Stimulated activated naive CD8-positive, alpha-beta T cell treated with anti-CD3 and anti-CD28 coated beads, Interleukin-15, Interleukin-2, amounts not matched to agents 100 ng/mL and 50 ng/mL, for 24 hours (primary cell): ENCODE measurements around the gene PDLIM4.

Experiments
- H3K27ac Mint-ChIP-seq: one replicate; pipeline ENCODE4 v1.8.0; 2021; ENCODE audit warnings: mild to moderate bottlenecking, mixed read lengths
- H3K27me3 Mint-ChIP-seq: one replicate; pipeline ENCODE4 v1.8.0; 2021; ENCODE audit warnings: mixed read lengths
- H3K36me3 Mint-ChIP-seq: one replicate; pipeline ENCODE4 v1.8.0; 2021; ENCODE audit warnings: low read depth, mixed read lengths
- H3K4me1 Mint-ChIP-seq: one replicate; pipeline ENCODE4 v1.8.0; 2021; ENCODE audit warnings: low read depth, mixed read lengths
- H3K4me3 Mint-ChIP-seq: one replicate; pipeline ENCODE4 v1.8.0; 2021; ENCODE audit warnings: mild to moderate bottlenecking, mixed read lengths
- H3K9me3 Mint-ChIP-seq: one replicate; pipeline ENCODE4 v1.8.0; 2021; ENCODE audit warnings: mixed read lengths

PDLIM4 gene

GRCh38 chr5:132309679-132310078 is 52.2 kb downstream of the PDLIM4 start:
- Mint-ChIP-seq H3K27me3 (no peaks in the 10 kb centered on the region), H3K9me3 (peaks cover 7% of the 10 kb centered on the region), H3K4me3 (no peak overlapping the region), H3K27ac (no peak overlapping the region), H3K36me3 (peaks cover 7% of the 10 kb centered on the region), H3K4me1 (no peaks in the 10 kb centered on the region)

GRCh38 chr5:132310141-132310834 is 52.8 kb downstream of the PDLIM4 start:
- no peaks in the 10 kb centered on the region for H3K27me3 Mint-ChIP-seq
- H3K9me3 Mint-ChIP-seq, result peaks cover 2% of the 10 kb centered on the region
- H3K27ac Mint-ChIP-seq, result no peak overlapping the region
- no peaks in the 10 kb centered on the region for H3K4me1 Mint-ChIP-seq
- H3K36me3 Mint-ChIP-seq, result peaks cover 3% of the 10 kb centered on the region
- H3K4me3 Mint-ChIP-seq, result no peak overlapping the region

GRCh38 chr5:132313366-132313765 is 55.9 kb downstream of the PDLIM4 start:
- Mint-ChIP-seq H3K36me3 (no peaks in the 10 kb centered on the region), H3K27me3 (no peaks in the 10 kb centered on the region), H3K4me3 (no peak overlapping the region), H3K27ac (no peak overlapping the region), H3K9me3 (no peaks in the 10 kb centered on the region), H3K4me1 (no peaks in the 10 kb centered on the region)

GRCh38 chr5:132313961-132314432 is 56.5 kb downstream of the PDLIM4 start:
- Mint-ChIP-seq H3K9me3 (no peaks in the 10 kb centered on the region), H3K36me3 (no peaks in the 10 kb centered on the region), H3K4me3 (no peak overlapping the region), H3K27ac (no peak overlapping the region), H3K4me1 (no peaks in the 10 kb centered on the region), H3K27me3 (no peaks in the 10 kb centered on the region)

- Mint-ChIP-seq H3K27ac (no peak overlapping the region), H3K36me3 (no peaks in the 10 kb centered on the region), H3K27me3 (no peaks in the 10 kb centered on the region), H3K4me1 (no peaks in the 10 kb centered on the region), H3K9me3 (no peaks in the 10 kb centered on the region), H3K4me3 (no peak overlapping the region)
Observed at GRCh38 chr5:132315529-132316067, 58.1 kb downstream of the PDLIM4 start.

GRCh38 chr5:132319975-132320374 is 62.5 kb downstream of the PDLIM4 start:
- H3K36me3 Mint-ChIP-seq, result no peaks in the 10 kb centered on the region

GRCh38 chr5:132321109-132321721 is 63.7 kb downstream of the PDLIM4 start:
- H3K36me3 Mint-ChIP-seq, result no peaks in the 10 kb centered on the region
- no peak overlapping the region for H3K4me3 Mint-ChIP-seq
- H3K27me3 Mint-ChIP-seq, result no peaks in the 10 kb centered on the region
- H3K4me1 Mint-ChIP-seq, result no peaks in the 10 kb centered on the region
- no peak overlapping the region for H3K27ac Mint-ChIP-seq
- H3K9me3 Mint-ChIP-seq, result no peaks in the 10 kb centered on the region

More at GRCh38 chr5:132319975-132320374, 62.5 kb downstream of the PDLIM4 start:
- no peaks in the 10 kb centered on the region for H3K27me3 Mint-ChIP-seq
- no peak overlapping the region for H3K27ac Mint-ChIP-seq
- no peaks in the 10 kb centered on the region for H3K4me1 Mint-ChIP-seq
- H3K9me3 Mint-ChIP-seq, result no peaks in the 10 kb centered on the region
- H3K4me3 Mint-ChIP-seq, result no peak overlapping the region

- Mint-ChIP-seq H3K27me3 (no peaks in the 10 kb centered on the region), H3K9me3 (no peaks in the 10 kb centered on the region), H3K4me3 (no peak overlapping the region), H3K27ac (no peak overlapping the region), H3K4me1 (no peaks in the 10 kb centered on the region), H3K36me3 (no peaks in the 10 kb centered on the region)
Observed at GRCh38 chr5:132322266-132322665, 64.8 kb downstream of the PDLIM4 start.
